ENCODE data around the gene PLA2G4B.

PLA2G4B gene

GRCh38 chr15:41872166-41872747 is 33.6 kb downstream of the PLA2G4B start:
- FAIRE-seq, result no peak

GRCh38 chr15:41873711-41874110 is 35.1 kb downstream of the PLA2G4B start:
- no peak for FAIRE-seq

- no peak for FAIRE-seq
Observed at GRCh38 chr15:41874736-41875135, 36.1 kb downstream of the PLA2G4B start.

GRCh38 chr15:41876007-41876406 is 37.4 kb downstream of the PLA2G4B start:
- no peak for FAIRE-seq

- FAIRE-seq, result no peak
Observed at GRCh38 chr15:41876689-41877088, 38.0 kb downstream of the PLA2G4B start.

- no peak for FAIRE-seq
Observed at GRCh38 chr15:41877631-41878354, 39.1 kb downstream of the PLA2G4B start.

- no peak for FAIRE-seq
Observed at GRCh38 chr15:41878355-41878699, 39.7 kb downstream of the PLA2G4B start.

- no peak for FAIRE-seq
Observed at GRCh38 chr15:41879321-41879845, 40.7 kb downstream of the PLA2G4B start.

GRCh38 chr15:41880156-41880877 is 41.7 kb downstream of the PLA2G4B start:
- no peak for FAIRE-seq

- FAIRE-seq, result no peak
Observed at GRCh38 chr15:41881086-41881485, 42.4 kb downstream of the PLA2G4B start.

- no peak for FAIRE-seq
Observed at GRCh38 chr15:41881550-41881919, 42.9 kb downstream of the PLA2G4B start.

- FAIRE-seq, result no peak
Observed at GRCh38 chr15:41881920-41882688, 43.5 kb downstream of the PLA2G4B start.

- FAIRE-seq, result no peak
Observed at GRCh38 chr15:41882689-41883483, 44.2 kb downstream of the PLA2G4B start.

GRCh38 chr15:41883484-41883825 is 44.8 kb downstream of the PLA2G4B start:
- FAIRE-seq, result no peak

GRCh38 chr15:41884458-41884857 is 45.8 kb downstream of the PLA2G4B start:
- no peak for FAIRE-seq

- FAIRE-seq, result no peak
Observed at GRCh38 chr15:41885321-41885720, 46.7 kb downstream of the PLA2G4B start.

GRCh38 chr15:41885841-41886240 is 47.2 kb downstream of the PLA2G4B start:
- FAIRE-seq, result no peak

GRCh38 chr15:41886741-41887140 is 48.1 kb downstream of the PLA2G4B start:
- FAIRE-seq, result no peak

- FAIRE-seq, result no peak
Observed at GRCh38 chr15:41887161-41887560, 48.5 kb downstream of the PLA2G4B start.

- FAIRE-seq, result no peak
Observed at GRCh38 chr15:41887893-41888292, 49.2 kb downstream of the PLA2G4B start.

- FAIRE-seq, result no peak
Observed at GRCh38 chr15:41888662-41889253, 50.1 kb downstream of the PLA2G4B start.

GRCh38 chr15:41890050-41890690 is 51.5 kb downstream of the PLA2G4B start:
- FAIRE-seq, result no peak

Data from TTC549 (cell line).